Smooth muscle cell (in vitro differentiated cells): ENCODE data around the gene ESR1. TPM values are rescaled to one million over a fixed set of nuclear protein-coding genes. Genes with fewer than 3 reads are reported as not detected.

Experiments used
- DNase-seq: peaks from one replicate; lab custom pipeline; 2025; ENCODE audit not compliant: unreplicated experiment; lab: John Stamatoyannopoulos, UW
- H2AFZ ChIP-seq: fragments of 200-600 bp; sonication (generic); 2 replicates; pipeline ENCODE4 v1.6.0; 2016; ENCODE audit warnings: antibody characterized with exemption, low read depth, mild to moderate bottlenecking
- H3F3A ChIP-seq: fragments of 200-600 bp; sonication (generic); 2 replicates; pipeline ENCODE4 v1.6.0; 2017; ENCODE audit warnings: antibody characterized with exemption, low read depth
- H3K27ac ChIP-seq: fragments of 200-600 bp; sonication (generic); 2 replicates; pipeline ENCODE4 v1.5.1; 2016; ENCODE audit warnings: low read depth, mild to moderate bottlenecking
- H3K27me3 ChIP-seq: fragments of 200-600 bp; sonication (generic); 2 replicates; pipeline ENCODE4 v1.6.1; 2016; ENCODE audit warnings: low read depth, mild to moderate bottlenecking
- H3K36me3 ChIP-seq: fragments of 200-600 bp; sonication (generic); 2 replicates; pipeline ENCODE4 v1.5.1; 2016; ENCODE audit warnings: low read depth
- H3K4me1 ChIP-seq: fragments of 200-600 bp; sonication (generic); 2 replicates; pipeline ENCODE4 v1.5.1; 2016; ENCODE audit warnings: low read depth
- H3K4me2 ChIP-seq: fragments of 200-600 bp; sonication (generic); 2 replicates; pipeline ENCODE4 v1.6.0; 2016; ENCODE audit warnings: mild to moderate bottlenecking
- H3K4me3 ChIP-seq: fragments of 200-600 bp; sonication (generic); 2 replicates; pipeline ENCODE4 v1.5.1; 2016; ENCODE audit warnings: mild to moderate bottlenecking
- H3K79me2 ChIP-seq: fragments of 200-600 bp; sonication (generic); 2 replicates; pipeline ENCODE4 v1.6.0; 2016; ENCODE audit warnings: low read depth, mild to moderate bottlenecking
- H3K9ac ChIP-seq: fragments of 200-600 bp; sonication (generic); 2 replicates; pipeline ENCODE4 v1.6.0; 2016; ENCODE audit warnings: low read depth
- H3K9me3 ChIP-seq: fragments of 200-600 bp; sonication (generic); replicated peaks from 2 replicates; pipeline ENCODE4 v1.5.1; 2016; ENCODE audit warnings: low read depth
- H4K20me1 ChIP-seq: fragments of 200-600 bp; sonication (generic); 2 replicates; pipeline ENCODE4 v1.6.0; 2016; ENCODE audit warnings: low read depth
- CTCF ChIP-seq: fragments of 200-600 bp; sonication (generic); IDR thresholded peaks from 2 replicates; pipeline ENCODE4 v1.5.1; 2017; ENCODE audit warnings: borderline replicate concordance, mild to moderate bottlenecking, antibody characterized with exemption; ENCODE audit not compliant: insufficient read depth, poor library complexity, severe bottlenecking
- WGBS: methylation state at CpG from one replicate; pipeline ENCODE4 v1.1.7; 2016; ENCODE audit warnings: low lambda C conversion rate; 5-methylcytosine and 5-hydroxymethylcytosine counted together
- polyA plus RNA-seq: library from polyadenylated mRNA; unstranded; fragments of >200 nt; fragmentation: Nextera tagmentation; extraction: Ambion mirVana; gene quantifications from 2 replicates; pipeline ENCODE4 v1.2.1, GENCODE V29; 2016
- total RNA-seq: library from RNA; depleted of rRNA; stranded (reverse); fragments of >200 nt; gene quantifications from 2 replicates; pipeline ENCODE4 v1.2.3, GENCODE V29; 2014

The ESR1 gene
- total and polyA plus RNA-seq, 2 experiments from 2014 or later, result 0.16 TPM; not detected in 1

GRCh38 chr6:151900256-151900655 is 92.8 kb downstream of the ESR1 start:
- H3K4me2 ChIP-seq, result no peak overlapping the region
- no peak overlapping the region for H3K4me3 ChIP-seq
- H3K36me3 ChIP-seq, result no peaks in the 10 kb centered on the region
- no peak for DNase-seq
- H4K20me1 ChIP-seq, result no peaks in the 10 kb centered on the region
- no peaks in the 10 kb centered on the region for H3F3A ChIP-seq
- WGBS, result 79% methylated on average over 2 of the region's 2 CpGs
- no peaks in the 10 kb centered on the region for H3K4me1 ChIP-seq
- no peak overlapping the region for H2AFZ ChIP-seq
- H3K9me3 ChIP-seq, result no peaks in the 10 kb centered on the region
- no peaks in the 10 kb centered on the region for H3K27me3 ChIP-seq
- no peak overlapping the region for H3K9ac ChIP-seq
- H3K79me2 ChIP-seq, result no peaks in the 10 kb centered on the region
- no peak for TF ChIP-seq CTCF
- H3K27ac ChIP-seq, result no peak overlapping the region

DNA sequence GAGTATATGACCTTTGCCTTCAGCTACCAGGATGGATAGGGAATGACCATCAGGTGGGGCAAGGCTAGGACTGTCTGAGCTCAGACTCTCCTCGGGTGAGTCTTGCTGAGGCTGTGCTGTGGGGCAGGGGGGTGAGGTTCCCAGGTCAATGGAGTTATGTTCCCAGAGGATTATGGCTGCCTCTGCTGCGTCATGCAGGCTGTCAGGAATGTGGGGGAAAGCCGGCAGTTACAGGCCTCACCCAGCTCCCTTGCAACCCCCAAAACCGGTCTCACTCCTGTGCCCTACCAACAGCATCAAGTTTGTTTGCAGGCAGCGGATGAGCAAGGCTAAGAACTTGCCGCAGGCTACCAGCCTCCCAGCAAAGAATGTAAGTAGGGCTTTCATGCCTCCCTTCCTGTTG is 93.5 kb downstream of the ESR1 start:
- H3K27me3 ChIP-seq, result no peaks in the 10 kb centered on the region
- 87% methylated on average over 6 of the region's 6 CpGs for WGBS
- TF ChIP-seq CTCF, result no peak
- no peaks in the 10 kb centered on the region for H3K9me3 ChIP-seq
- no peaks in the 10 kb centered on the region for H3K79me2 ChIP-seq
- H3K4me1 ChIP-seq, result no peaks in the 10 kb centered on the region
- no peaks in the 10 kb centered on the region for H4K20me1 ChIP-seq
- no peaks in the 10 kb centered on the region for H3K36me3 ChIP-seq
- no peak overlapping the region for H3K4me3 ChIP-seq
- no peak for DNase-seq
- H3K27ac ChIP-seq, result no peak overlapping the region
- H3K9ac ChIP-seq, result no peak overlapping the region
- H3F3A ChIP-seq, result no peaks in the 10 kb centered on the region
- H3K4me2 ChIP-seq, result no peak overlapping the region
- no peak overlapping the region for H2AFZ ChIP-seq

DNA sequence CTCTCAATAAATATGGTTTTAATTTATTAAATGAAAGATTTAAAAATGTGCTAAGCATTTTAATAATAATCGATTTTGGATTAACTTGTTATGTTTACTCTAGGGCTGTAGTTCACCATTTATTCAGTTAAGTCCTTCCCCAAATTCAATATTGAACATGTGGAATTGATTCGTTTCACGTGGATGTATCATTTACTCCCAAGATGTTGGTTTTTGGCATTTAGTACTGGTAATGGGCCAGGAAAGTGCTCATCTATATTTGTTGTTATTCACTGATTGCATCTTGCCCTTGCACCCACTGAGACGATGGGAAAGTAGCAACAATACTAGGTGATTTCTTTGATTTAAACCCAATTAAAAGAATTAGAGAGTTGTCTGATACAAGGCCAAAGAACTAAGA is 97.1 kb downstream of the ESR1 start:
- no peak for TF ChIP-seq CTCF
- no peaks in the 10 kb centered on the region for H3K4me1 ChIP-seq
- 78% methylated on average over 4 of the region's 4 CpGs for WGBS

DNA sequence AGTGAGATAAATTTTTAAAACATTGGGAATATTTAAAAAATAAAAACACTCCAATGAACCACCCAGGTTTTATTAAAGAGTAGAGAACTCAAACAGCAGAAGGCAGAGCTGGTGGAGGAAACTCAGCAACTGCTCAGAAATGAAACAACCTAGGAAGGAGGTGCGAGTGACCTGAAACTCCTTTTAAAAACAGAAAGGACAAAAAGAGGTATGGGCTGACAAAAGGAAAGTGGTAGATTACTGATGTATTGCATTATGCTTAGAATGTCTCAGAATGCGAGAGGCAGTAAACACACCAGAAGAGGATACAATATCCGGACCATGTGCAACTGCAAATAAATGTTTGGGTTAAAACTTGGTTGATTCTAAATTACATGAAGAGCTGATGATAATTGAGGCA is 97.6 kb downstream of the ESR1 start:
- Histone ChIP-seq H3K36me3 (no peaks in the 10 kb centered on the region), H3K4me3 (no peak overlapping the region), H3F3A (no peaks in the 10 kb centered on the region), H3K4me2 (no peak overlapping the region), H2AFZ (no peak overlapping the region), H3K27ac (no peak overlapping the region), H4K20me1 (no peaks in the 10 kb centered on the region), H3K9me3 (no peaks in the 10 kb centered on the region), H3K79me2 (no peaks in the 10 kb centered on the region), H3K9ac (no peak overlapping the region), H3K27me3 (no peaks in the 10 kb centered on the region), H3K4me1 (no peaks in the 10 kb centered on the region)
- no peak for TF ChIP-seq CTCF
- 91% methylated on average over 3 of the region's 3 CpGs for WGBS
- DNase-seq, result no peak

More for the DNA sequence above, 97.1 kb downstream of the ESR1 start:
- no peaks in the 10 kb centered on the region for H3K27me3 ChIP-seq
- H3K36me3 ChIP-seq, result no peaks in the 10 kb centered on the region
- no peak overlapping the region for H3K9ac ChIP-seq
- no peak for DNase-seq
- H4K20me1 ChIP-seq, result no peaks in the 10 kb centered on the region
- H3K27ac ChIP-seq, result no peak overlapping the region
- no peaks in the 10 kb centered on the region for H3F3A ChIP-seq
- no peaks in the 10 kb centered on the region for H3K9me3 ChIP-seq
- no peaks in the 10 kb centered on the region for H3K79me2 ChIP-seq
- no peak overlapping the region for H2AFZ ChIP-seq
- H3K4me3 ChIP-seq, result no peak overlapping the region
- no peak overlapping the region for H3K4me2 ChIP-seq
